HFF-Myc (cell line): ENCODE data around the gene INPP5A.

ENCODE experiments used
- DNase-seq: peaks from one replicate; pipeline ENCODE4 v3.0.0-alpha.2; 2011; ENCODE audit warnings: low read depth; ENCODE audit errors: extremely low read depth
- H3K4me3 ChIP-seq: replicated peaks from 2 replicates; pipeline ENCODE4 v1.5.1; 2011; ENCODE audit warnings: low read depth, mild to moderate bottlenecking, control low read depth, low read length
- TF ChIP-seq, protein P1 (sequence below): IDR thresholded peaks from 2 replicates; pipeline ENCODE4 v1.5.1; 2012; ENCODE audit warnings: mild to moderate bottlenecking, low read depth, low read length, control low read depth; ENCODE audit errors: missing control alignments

The INPP5A gene

DNA sequence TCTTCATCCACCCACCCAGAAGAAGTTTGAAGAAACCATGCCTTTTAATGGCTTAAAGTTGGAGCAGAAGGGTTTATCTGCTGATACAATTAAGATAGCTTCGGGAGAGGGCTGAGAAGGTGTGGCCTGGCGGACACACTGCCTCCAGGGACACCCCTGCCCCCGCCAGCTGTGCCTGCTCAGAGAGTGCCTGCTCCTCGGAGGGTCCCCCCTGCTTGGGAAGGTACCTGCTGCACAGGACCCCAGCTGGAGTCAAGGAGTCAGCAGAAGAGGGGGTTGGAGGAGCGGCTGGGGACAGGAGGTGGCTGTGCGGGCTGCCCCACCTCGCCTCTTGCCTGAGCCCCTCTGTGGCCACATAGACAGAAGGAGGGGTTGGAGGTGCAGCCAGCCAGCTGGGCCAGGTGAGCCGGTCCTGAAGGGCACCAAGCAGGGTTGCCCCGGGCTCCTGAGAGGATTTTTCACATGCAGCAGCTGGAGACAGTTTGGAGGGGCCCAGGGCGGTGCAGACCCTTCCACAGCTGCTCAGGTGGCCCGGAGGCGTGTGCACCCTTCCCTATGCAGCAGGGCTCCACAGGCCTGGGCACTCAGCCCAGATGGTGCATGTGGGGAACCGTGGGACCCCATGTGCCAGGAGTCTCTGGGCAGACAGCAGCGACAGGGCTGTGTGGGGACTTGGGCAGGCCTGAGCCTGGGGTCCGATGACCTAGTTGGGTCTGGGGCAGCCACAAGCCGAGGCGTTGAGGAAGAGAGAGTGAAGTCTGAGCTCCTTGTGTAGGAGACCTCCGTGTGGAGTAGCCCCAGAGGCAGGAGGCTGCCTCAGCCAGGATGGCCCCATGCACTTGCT lies 118.9 kb downstream of the INPP5A start:
- TF ChIP-seq, protein P1, sequence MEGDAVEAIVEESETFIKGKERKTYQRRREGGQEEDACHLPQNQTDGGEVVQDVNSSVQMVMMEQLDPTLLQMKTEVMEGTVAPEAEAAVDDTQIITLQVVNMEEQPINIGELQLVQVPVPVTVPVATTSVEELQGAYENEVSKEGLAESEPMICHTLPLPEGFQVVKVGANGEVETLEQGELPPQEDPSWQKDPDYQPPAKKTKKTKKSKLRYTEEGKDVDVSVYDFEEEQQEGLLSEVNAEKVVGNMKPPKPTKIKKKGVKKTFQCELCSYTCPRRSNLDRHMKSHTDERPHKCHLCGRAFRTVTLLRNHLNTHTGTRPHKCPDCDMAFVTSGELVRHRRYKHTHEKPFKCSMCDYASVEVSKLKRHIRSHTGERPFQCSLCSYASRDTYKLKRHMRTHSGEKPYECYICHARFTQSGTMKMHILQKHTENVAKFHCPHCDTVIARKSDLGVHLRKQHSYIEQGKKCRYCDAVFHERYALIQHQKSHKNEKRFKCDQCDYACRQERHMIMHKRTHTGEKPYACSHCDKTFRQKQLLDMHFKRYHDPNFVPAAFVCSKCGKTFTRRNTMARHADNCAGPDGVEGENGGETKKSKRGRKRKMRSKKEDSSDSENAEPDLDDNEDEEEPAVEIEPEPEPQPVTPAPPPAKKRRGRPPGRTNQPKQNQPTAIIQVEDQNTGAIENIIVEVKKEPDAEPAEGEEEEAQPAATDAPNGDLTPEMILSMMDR: no peak
- DNase-seq: no peak
- no peak overlapping the region for H3K4me3 ChIP-seq

DNA sequence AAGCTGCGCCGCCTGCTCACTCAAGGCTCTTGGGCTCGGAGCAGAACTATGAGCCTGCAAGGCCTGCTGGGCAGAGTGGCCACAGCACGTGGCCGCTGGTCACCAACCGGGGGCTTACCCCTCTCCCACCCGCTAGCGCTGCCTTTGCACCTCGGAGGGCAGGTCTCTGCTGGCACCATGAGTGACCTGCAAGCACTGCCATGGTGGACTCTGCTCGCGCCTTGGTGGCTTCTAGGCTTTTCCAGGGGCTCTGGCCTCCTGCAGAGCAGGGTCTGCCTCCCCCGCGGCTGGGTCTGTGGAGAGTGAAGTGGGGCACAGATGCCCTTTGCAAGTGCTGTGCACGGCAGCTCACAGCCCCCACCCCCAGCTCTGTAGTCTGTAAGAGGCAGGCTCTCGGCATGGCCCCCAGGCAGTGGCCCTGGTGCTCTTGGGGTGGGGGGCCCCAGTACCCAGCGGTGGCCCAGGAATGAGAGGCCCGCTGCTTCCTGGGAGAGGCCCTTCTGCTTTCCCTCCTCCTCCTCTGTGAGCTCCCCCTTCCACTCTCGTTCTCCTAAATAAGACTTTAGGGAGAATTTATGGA lies 119.6 kb downstream of the INPP5A start:
- no peak for DNase-seq
- TF ChIP-seq, protein P1: no peak

DNA sequence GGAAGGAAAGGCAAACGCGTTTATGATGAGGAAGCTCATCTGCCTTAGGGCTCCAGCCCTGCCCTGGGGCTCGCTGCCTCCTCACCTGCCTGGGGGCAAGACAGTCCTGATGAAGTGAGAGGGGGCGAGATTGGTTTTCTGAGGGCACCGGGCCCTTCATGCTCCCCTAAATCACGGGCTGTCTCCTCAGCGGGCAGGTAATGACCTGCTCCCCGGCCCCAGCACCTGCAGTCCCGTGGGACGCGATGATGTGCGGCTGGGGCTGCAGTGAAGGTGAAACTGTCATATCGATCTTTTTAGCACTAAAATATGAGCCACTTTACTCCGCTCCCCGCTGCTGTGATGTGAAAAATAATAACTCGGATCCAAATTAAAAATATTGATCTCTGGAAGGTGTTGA lies 120.2 kb downstream of the INPP5A start:
- no peak for DNase-seq

More for the DNA sequence above, 119.6 kb downstream of the INPP5A start:
- H3K4me3 ChIP-seq: no peak overlapping the region

DNA sequence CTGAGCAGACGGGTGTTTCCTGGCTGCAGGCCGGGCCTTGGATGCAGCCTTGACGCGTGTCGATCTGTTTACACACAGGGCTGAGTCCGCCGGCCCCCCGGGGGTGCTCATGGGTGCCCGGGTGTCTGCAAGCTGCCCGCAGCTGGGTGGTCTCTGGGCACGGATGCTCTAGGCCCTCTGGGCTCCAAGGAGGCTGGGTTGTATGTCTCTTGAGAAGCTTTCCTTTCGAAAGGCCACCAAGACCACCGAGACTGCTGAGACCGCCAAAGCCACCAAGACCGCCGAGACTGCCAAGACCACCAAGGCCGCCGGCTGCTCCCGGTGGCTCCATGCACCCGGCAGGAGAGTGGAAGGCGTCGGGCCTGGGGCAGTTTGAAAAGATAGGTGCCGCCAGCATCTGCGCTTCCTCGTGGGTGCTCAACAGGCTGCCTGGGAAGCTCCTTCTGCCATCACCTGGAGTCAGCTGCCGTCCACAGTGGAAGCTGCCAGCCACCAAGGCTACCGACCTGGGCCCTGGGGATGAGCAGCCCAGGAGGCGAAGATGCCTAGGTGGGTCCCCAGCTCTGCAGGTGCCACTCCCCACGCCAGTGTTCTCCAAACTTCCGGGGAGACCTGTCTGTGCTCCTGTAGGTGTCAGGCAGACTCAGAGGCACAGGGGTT lies 121.1 kb downstream of the INPP5A start:
- TF ChIP-seq, protein P1: no peak
- no peak for DNase-seq
- H3K4me3 ChIP-seq: no peak overlapping the region

More for the DNA sequence above, 120.2 kb downstream of the INPP5A start:
- no peak overlapping the region for H3K4me3 ChIP-seq
- TF ChIP-seq, protein P1: no peak

DNA sequence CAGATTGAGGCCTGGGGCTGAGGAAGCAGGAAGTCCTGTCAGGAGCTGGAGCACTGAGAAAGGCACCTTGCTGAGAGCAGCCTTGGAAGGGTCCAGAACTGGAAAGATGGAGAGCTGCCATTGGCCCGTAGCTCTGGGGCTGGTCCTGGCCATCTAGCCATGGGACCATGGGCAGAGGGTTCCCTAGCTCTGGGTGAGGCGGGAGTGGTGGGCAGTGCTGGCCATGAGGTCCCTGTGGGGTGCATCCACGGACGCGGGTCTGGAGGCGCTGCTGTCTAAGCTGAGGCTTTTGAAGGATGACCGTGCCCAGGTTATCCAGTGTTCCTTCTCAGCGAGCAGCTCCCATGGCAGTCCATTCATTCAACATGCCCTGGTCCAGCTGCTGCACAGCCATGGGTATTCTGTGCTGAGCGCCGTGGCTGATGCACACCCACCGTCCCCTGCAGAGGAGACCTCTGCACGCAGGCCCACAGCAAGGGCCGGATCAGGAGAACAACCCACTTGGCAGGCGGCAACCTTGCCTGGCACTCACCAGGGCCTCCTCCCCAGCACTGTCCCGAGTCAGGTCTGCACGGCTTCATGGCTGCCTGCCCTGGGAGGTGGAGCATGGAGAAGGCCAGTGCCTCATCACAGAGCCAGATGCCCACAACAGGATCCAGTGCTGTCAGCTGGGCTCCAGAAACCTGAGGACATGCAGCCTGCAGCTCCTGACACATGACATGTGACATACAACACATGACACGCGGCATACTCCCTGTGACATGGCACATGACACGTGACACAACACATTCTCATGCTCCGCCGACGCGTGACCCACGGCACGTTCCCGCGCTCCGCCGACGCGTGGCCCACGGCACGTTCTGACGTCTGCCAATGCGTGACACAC lies 121.9 kb downstream of the INPP5A start:
- no peak for DNase-seq
- H3K4me3 ChIP-seq: no peak overlapping the region
- TF ChIP-seq, protein P1: no peak

DNA sequence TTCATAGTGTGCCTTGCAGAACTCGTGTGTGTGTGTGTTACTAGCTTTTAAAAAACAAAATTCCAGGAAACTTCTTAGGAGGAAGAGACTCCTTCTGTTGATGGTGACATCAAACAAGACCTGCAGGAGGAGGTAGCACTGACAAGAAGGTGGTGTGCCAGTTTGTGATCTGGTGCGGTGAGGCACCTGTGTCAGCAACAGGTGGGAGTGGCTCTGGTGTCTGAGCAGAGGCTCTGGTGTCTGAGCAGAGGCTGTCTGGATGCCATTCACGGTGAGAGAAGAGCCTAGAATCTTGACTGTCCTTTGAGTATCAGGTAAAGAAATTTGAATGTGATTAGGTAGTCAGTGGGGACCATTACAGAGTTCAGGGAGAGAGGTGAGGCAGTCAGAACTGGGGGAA lies 122.8 kb downstream of the INPP5A start:
- DNase-seq: no peak
- no peak overlapping the region for H3K4me3 ChIP-seq
- TF ChIP-seq, protein P1: no peak
